Stimulated activated naive CD4-positive, alpha-beta T cell (primary cell): ENCODE data around the gene FUT8.

Experiments
- DNase-seq, 6 experiments: peaks; one replicate each; lab custom pipeline; 2025; lab: John Stamatoyannopoulos, UW

FUT8 gene

GRCh38 chr14:65495196-65495595, 82.7 kb downstream of the FUT8 start:
- DNase-seq, result no peak

- DNase-seq, result no peak
Observed at GRCh38 chr14:65496178-65496993, 83.9 kb downstream of the FUT8 start.

GRCh38 chr14:65499138-65499537, 86.6 kb downstream of the FUT8 start:
- DNase-seq, result no peak

GRCh38 chr14:65500075-65500474, 87.5 kb downstream of the FUT8 start:
- DNase-seq, result no peak

GRCh38 chr14:65501328-65501727, 88.8 kb downstream of the FUT8 start:
- no peak for DNase-seq

GRCh38 chr14:65502676-65503124, 90.2 kb downstream of the FUT8 start:
- no peak for DNase-seq

GRCh38 chr14:65503771-65504170, 91.2 kb downstream of the FUT8 start:
- no peak for DNase-seq

- no peak for DNase-seq
Observed at GRCh38 chr14:65506801-65507200, 94.3 kb downstream of the FUT8 start.

- DNase-seq, result no peak
Observed at GRCh38 chr14:65509842-65510241, 97.3 kb downstream of the FUT8 start.

- DNase-seq, result no peak
Observed at GRCh38 chr14:65513671-65514070, 101.1 kb downstream of the FUT8 start.

GRCh38 chr14:65517635-65518542, 105.4 kb downstream of the FUT8 start:
- DNase-seq, result no peak

- no peak for DNase-seq
Observed at GRCh38 chr14:65528069-65528468, 115.5 kb downstream of the FUT8 start.

GRCh38 chr14:65531148-65531547, 118.6 kb downstream of the FUT8 start:
- DNase-seq, result no peak

- DNase-seq, result no peak
Observed at GRCh38 chr14:65533736-65534404, 121.3 kb downstream of the FUT8 start.

- no peak for DNase-seq
Observed at GRCh38 chr14:65536781-65537423, 124.4 kb downstream of the FUT8 start.

- no peak for DNase-seq
Observed at GRCh38 chr14:65548878-65549277, 136.3 kb downstream of the FUT8 start.

GRCh38 chr14:65549429-65549828, 136.9 kb downstream of the FUT8 start:
- no peak for DNase-seq

GRCh38 chr14:65550779-65551643, 138.5 kb downstream of the FUT8 start:
- DNase-seq, result no peak

- DNase-seq, result no peak
Observed at GRCh38 chr14:65552724-65553123, 140.2 kb downstream of the FUT8 start.

GRCh38 chr14:65554837-65555236, 142.3 kb downstream of the FUT8 start:
- DNase-seq, result no peak

- DNase-seq, result no peak
Observed at GRCh38 chr14:65555358-65555757, 142.8 kb downstream of the FUT8 start.
